Adrenal gland (tissue), 5 donors: ENCODE results near the gene ZNF487.

Source experiments
- CTCF ChIP-seq, 6 experiments: fragments of 450-650 bp in 4 of 6; fragments of 200-600 bp in 2 of 6; sonication (generic) in 1 of 6; IDR thresholded peaks; 1 replicate in 5 of 6; 2 replicates in 1 of 6; pipeline versions ENCODE4 v1.5.1 to v1.8.0; 2016 to 2021; ENCODE audit warnings: antibody characterized with exemption in 6 of 6, mild to moderate bottlenecking in 2 of 6, moderate library complexity in 1 of 6
- POLR2A ChIP-seq, 2 donors: fragments of 450-650 bp; IDR thresholded peaks; one replicate each; pipeline ENCODE4 v1.6.1; 2017; ENCODE audit warnings: antibody characterized with exemption in 2 of 2, mild to moderate bottlenecking in 2 of 2, moderate library complexity in 1 of 2
- donor health status: DM: no; HTN: no; CAD: no.

DNA sequence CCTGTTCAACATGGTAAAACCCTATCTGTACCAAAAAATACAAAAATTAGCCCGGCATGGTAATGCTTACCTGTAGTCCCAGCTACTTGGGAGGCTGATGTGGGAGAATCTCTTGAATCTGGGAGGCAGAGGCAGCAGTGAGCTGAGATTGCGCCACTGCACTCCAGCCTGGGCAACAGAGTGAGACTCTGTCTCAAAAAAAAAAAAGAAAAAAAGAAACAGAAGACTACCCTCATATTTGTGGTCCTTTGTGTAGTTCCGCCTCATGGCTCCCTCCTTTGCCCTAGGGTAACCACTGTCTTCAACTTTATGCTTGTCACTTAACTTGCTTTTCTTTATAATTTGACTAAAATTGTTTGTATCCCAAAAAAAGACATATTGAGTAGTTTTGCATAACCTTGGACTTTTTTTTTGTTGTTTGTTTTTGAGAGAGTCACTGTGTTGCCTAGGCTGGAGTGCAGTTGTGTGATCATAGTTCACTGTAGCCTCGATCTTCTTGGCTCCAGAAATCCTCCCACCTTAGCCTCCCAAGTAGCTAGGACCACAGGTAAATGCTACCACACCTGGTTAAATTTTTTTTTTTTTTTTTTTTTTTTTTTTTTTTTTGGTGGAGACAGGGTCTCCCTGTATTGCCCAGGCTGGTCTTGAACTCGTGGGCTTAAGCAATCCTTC, 3.7 kb downstream of the ZNF487 start:
- no peak for TF ChIP-seq POLR2A (IDR thresholded peaks at IDR 0.05)
- TF ChIP-seq CTCF (IDR thresholded peaks at IDR 0.05): no peak
